ENCODE data around the gene GPR45.
"Not testable (repeated sequence)": the region's sequence is repeated elsewhere in the genome, so short reads cannot be mapped to it uniquely, and the experiment has no call there.

The GPR45 gene, protein sequence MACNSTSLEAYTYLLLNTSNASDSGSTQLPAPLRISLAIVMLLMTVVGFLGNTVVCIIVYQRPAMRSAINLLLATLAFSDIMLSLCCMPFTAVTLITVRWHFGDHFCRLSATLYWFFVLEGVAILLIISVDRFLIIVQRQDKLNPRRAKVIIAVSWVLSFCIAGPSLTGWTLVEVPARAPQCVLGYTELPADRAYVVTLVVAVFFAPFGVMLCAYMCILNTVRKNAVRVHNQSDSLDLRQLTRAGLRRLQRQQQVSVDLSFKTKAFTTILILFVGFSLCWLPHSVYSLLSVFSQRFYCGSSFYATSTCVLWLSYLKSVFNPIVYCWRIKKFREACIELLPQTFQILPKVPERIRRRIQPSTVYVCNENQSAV

DNA sequence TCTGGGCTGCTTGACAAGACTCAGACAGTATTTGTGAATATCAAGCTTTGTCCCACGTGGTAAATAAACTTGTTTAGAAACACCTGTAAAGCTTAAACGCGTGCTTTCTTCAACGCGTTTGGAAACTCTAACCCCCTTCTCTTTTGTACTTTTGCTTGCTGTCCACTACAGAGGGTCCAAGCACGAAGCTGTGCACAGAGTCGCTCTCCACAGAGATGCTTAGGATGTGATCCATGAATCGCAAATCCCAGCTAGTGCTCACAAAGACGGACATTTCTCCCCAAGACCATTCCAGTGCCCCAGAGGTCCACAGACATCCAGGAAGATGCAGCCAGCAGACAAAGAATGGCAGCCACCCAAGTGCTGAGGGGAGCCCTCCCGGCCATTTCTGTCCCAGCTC lies at the start of gene GPR45:
GPR45 (plus strand) TSS at position 301 of the 400 bp plus-strand sequence. CDS start 116 bp downstream, outside the sequence.
- no peak for DNase-seq (ENCODE audit: low read depth)

DNA sequence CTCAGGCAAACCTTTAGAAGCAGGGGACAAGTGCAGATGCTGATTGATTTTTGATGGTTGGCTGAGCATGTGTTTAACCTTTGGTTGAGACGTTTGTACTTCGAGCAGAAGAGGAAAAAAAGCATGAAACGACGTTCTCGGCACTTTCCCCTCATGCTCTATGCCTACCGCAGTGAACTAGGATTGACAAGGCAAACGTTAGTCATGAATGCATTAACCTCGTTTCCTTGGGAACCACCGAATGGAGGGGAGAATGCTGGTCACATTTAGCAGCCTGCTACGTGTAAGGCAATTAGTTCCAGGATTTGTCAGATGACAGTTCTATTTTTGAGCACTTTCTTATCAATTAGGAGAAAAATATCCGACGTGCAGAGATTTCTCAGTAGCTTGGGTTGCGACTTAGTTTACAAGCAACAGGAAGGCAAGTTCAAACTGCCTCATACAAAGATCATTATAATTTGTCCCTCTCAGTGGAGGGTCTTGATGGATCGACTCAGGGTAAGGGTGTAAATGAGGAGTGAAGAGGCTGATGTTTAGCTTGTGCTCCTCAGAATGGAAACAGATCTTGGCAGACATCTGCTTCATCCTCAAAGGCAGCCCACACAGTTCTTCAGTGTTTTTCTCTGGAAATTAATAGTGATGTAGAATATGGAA lies 47.4 kb upstream of the GPR45 start:
- DNase-seq (ENCODE audit: low read depth): no peak

DNA sequence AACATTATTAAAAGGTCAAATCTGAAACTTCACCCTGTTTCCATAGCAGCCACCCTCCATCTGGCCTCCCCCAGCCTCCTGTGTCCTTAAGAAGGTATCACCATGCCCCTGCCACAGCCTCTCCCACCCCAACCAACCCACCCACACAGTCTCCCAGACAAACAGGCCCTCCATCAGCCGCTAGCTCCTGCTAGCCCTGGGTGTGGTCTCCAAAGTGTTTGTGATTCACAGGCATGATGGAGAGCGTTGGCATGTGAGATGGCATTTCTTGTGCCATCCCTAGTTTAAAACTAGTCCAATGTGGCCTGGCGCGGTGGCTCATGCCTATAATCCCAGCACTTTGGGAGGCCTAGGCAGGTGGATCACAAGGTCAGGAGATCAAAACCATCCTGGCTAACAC lies 44.9 kb upstream of the GPR45 start:
- no peak for DNase-seq (ENCODE audit: low read depth)

DNA sequence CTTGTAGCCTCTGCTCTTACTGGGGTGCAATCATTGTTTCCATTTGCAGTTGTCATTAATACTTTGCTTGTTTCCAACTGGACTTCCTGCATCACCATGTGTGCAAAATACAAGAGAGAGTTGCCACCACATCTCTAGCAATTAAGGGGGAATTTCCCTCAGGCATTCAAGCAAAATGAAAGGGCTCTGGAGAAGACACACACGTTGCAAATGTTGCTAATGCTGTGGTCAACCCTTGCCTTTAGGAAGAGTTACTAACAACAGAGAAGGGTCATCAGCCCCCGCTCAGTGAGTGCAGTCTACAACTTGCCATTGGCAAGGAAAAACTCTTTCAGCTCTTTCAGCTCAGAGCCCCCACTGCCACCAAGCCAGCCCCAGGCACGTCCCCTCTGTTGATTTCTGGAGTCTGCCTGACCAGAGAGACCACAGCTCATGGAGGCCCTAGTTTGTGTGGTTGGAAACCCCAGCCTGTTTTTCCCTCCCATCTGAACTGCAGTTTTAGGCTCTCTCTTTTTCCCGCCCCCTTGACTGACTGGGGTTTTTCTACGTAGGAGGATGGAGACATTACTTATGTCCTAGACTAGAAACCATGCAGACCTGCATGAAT lies 25.9 kb upstream of the GPR45 start:
- no peak for DNase-seq (ENCODE audit: low read depth)

DNA sequence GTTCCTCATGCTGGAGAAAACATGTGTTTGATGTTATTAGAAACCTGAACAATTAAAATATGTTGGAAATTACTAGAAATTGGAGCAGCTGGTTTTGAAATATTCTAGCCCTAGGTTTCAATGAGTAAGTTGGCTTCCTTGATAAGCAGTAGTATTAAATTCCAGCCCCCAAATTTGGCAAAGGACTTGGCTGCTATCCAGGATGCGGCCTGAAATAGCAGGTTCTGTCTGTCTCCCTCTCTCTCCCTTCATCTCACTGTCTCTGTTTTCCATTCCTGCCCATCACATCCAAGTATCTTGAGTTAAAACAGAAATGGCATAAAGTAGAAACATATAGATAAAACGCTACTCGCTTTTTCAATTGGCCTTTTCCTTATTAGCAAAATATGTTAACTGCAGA lies 20.9 kb upstream of the GPR45 start:
- DNase-seq (ENCODE audit: low read depth): no peak

DNA sequence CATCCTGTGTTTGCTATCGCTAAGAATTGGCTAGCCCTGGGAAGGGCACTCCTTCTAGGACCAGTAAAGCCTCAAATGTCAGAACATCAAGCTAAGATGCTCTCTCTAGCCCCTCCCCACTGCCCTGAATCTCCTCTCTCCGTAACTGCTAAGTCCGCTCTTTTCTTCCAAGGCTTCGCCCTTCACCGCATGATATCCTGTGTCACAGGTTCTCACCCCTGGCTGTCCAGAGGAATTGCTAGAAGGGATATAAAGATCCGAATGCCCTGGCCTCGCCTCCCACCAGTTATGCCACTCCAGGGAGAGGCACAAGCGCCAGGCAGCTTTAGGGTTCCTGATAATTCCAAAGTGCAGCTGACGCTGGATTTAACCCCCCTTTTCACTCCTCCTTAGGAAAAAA lies 17.1 kb upstream of the GPR45 start:
- no peak for DNase-seq (ENCODE audit: low read depth)

DNA sequence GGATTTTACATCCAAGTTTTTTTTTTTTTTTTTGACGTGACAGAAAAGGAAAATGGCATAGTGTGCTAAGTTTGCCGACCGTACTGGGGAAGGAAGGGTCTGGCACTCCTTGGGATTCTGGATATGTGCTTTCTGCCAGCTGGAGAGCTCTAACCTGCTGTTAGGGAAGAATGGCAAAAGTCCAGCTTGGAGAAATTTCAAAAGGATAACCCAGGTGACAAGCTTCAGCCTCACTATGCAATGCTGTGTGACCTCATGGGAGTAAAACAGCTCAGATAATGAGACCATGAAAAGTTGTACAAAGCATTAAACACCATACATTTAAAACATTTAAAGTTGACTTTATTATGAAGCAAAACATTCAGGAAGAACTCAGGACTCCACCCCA lies 10.3 kb upstream of the GPR45 start:
- no peak for DNase-seq (ENCODE audit: low read depth)

DNA sequence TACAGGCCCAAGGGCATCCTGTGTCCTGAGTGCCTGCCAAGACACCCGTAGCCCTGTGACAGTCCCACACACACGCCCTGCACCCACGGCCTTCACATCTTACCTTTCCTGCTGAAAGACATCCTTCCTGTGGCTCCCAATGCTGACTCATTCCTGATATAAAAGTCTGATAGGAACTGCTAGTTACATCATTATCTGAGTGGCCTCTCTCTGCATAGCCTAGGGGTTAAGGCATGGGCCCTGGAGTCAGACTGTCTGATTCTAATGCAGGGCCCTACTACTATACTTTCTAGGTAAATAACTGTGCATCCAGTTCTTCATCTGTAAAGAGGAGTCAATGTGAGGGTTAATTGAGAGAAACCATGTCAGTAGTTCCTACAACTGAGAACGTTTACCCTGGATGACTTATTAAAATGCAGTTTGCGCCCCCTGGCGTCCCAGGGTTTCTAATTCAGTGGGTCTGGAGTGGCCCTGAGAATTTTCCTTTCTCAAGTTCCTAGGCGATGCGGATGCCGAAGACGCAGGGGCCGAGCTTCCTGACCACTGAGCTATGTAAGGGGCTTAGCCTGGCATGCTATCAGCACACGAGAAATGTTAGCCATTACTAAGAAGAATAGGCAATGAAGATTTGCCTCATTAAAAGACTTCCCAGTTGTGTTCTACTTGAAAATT lies 6.0 kb upstream of the GPR45 start:
- peak; percentile 39 for DNase-seq (ENCODE audit: low read depth)

DNA sequence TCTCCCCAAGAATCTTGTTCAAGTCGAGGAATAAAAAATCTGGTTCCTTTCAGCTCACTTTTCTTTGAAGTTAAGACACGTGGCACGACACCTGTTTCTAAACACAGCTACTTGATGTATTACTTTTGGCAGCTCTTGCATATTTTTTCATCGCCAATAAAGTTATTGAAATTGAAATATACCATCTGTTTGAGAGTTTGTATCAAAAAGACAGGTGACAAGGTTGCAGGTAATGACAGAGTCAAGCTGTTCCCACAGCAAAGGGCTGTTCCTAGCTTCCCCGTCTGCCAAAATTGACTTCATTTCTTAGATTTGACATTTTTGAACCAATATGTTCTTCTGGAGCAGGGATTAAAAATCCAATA lies 5.5 kb upstream of the GPR45 start:
- DNase-seq (ENCODE audit: low read depth): no peak

DNA sequence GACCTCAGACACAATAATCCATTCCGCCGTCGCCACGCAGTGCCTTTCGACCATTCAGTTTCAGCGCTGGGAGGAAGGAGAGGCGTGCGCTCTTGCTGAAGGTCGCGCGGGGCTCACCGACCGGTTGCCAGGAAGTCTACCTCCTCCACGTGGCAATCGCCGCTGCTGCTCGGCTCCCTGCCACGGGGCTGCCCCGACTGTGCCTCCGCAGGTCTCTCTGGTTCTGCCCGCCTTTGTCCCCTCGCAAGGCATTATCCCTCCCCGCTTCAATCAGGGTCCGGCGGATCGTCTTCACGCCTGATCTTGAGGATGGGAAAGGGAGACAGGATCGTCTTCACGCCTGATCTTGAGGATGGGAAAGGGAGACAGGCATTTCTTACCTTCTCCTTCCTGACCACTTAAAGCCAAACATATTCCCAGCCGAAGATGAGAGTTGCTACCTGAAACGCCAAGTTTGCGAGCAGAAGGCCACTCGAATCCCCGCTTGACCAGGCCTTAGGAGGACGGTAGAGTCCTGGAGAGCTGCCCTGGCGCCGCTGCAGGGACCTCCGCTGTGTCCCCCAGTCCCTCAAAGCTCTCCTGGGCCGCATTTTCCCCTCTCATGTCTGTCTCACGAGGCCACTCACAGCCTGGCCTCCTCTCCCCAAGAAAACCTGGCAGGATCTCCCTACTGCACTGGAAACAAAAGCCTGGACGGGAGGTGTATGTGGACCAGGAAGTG lies 4.3 kb upstream of the GPR45 start:
- DNase-seq (ENCODE audit: low read depth): no peak

DNA sequence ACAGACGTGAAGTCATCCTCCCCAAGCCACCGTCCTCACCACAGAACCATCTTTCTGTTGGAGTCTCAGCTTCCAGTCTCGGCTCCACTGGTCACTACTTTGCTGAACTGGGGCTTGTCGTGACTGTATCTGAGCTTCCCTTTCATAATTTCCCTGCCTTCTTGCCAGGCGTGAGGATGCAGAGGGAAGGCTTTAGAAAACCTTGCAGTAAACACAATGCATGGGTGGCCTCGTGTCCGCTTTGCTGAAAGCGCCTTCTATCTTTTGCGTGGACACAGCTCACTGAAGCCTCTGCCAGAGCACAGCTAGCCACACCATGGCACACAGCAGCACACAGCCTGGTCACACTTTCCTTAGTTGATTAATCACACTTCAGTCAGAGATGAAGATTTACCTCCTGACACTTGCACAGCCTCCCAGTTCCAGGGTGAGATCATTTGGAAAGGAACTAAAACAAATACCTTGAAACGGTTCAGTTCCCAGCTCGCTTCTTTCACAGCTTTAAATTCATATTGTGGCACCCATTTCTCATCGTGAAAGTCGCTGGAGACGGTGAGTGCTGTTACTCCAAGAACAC lies 2.8 kb upstream of the GPR45 start:
- DNase-seq (ENCODE audit: low read depth): no peak

DNA sequence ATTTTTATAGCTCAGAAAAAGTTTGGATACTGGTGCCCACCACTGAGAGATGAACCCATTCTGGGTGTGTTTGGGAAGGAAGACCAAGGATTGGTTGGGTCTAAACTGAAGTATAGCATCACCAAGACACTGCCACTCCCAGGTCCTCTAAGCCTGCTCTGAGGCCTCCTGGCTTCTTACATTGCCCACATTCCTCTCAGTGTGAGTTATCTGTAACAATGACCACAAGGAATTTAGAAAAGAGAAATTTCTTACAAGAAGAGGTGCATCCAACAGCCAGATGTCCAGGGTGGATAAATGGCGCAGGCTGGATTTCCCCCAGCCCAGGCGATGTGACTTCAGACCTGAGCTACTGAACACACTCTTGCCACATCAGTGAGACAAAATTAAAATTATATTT lies 1.6 kb upstream of the GPR45 start:
- DNase-seq (ENCODE audit: low read depth): no peak

DNA sequence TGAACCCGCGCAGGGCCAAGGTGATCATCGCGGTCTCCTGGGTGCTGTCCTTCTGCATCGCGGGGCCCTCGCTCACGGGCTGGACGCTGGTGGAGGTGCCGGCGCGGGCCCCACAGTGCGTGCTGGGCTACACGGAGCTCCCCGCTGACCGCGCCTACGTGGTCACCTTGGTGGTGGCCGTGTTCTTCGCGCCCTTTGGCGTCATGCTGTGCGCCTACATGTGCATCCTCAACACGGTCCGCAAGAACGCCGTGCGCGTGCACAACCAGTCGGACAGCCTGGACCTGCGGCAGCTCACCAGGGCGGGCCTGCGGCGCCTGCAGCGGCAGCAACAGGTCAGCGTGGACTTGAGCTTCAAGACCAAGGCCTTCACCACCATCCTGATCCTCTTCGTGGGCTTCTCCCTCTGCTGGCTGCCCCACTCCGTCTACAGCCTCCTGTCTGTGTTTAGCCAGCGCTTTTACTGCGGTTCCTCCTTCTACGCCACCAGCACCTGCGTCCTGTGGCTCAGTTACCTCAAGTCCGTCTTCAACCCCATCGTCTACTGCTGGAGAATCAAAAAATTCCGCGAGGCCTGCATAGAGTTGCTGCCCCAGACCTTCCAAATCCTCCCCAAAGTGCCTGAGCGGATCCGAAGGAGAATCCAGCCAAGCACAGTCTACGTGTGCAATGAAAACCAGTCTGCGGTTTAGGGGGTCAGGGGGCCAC lies 897 bp downstream of the GPR45 start:
- DNase-seq (ENCODE audit: low read depth): no peak

DNA sequence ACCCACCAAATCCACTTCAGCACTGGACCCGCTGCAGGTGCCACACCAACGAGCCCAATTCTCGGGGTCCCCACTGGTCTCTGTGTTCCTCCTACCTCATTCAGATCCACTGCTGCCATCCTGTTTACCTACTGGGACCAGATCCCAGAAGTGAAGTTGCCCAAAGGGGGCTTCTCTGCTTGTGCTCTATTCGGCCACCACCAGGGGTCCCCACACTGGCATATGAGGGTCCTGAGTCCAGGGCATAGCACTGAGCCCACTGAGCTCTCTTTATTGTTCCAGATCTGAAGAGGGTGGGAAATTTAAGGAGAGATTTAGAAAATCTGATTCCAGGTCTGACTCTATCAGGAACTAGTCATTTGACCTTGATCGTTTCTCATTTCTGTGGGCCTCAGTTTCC lies 2.4 kb downstream of the GPR45 start:
- no peak for DNase-seq (ENCODE audit: low read depth)

DNA sequence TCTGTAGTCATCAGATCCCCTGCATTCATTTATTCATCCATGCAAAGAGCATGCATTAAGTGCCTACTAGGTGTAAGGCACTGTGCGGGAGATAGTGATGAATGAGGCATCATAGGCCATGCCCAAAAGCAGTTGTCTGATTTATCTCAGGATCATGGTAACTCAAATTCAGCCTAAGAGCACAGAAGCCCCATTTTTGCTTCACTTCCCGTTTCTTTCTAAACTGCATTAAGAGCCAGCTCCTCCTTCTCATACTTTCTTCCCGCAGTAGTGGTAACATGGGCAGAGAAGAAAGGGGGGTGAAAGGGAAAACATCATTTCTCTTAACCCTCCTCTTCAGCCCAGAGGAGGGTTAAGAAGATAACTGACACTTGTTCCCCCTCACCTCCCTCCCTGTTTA lies 2.9 kb downstream of the GPR45 start:
- no peak for DNase-seq (ENCODE audit: low read depth)

DNA sequence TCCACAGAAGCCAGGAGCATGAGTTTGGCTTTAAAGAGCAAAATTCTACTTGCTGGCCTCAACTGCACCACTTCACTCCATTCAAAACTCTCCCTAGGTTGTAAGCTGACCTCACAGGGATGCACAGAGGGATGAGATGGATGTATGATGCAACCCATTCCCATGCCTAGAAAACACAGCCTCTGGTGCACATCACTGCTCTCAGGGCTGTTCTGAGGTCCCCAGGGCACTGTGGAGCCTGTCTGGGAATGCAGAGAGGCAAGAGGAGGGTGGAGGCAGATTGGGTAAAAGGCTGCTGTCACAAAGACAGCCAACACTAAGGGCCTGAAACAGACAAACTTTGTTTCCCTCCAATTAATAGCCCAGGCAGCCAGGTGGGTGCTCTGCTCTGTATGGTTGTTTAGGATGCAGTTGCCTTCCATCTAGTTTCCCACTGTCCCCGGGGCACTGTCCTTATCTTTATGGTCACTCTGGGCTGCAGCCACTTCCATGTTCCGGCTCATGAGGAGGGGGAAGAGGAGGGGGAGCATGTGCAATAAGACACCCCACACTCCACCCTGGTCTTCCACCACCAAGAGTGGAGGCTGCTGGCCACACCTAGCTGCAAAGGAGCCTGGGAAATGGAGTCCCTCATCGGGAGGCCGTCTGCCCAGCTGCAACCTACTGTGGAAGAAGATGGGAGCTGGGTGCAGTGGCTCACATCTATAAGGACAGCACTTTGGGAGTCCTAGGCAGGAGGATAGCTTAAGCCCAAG lies 7.0 kb downstream of the GPR45 start:
- DNase-seq (ENCODE audit: low read depth): no peak

DNA sequence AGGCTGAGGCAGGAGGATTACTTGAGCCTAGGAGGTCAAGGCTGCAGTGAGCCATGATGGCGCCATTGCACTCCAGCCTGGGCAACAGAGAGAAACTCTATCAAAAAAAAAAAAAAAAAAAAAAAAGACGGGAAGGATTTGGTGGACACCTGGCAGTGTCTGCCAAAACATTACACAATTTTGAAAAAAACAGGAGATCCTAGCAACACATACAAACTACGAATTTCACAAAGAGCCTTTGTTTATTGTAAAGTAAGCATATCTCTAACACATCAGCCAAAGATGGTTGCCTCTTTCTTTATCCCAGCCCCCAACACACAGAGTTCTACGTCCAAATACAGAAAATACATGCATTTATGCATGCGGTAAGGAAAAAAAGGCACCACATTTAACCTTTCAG lies 7.6 kb downstream of the GPR45 start:
- no peak for DNase-seq (ENCODE audit: low read depth)

DNA sequence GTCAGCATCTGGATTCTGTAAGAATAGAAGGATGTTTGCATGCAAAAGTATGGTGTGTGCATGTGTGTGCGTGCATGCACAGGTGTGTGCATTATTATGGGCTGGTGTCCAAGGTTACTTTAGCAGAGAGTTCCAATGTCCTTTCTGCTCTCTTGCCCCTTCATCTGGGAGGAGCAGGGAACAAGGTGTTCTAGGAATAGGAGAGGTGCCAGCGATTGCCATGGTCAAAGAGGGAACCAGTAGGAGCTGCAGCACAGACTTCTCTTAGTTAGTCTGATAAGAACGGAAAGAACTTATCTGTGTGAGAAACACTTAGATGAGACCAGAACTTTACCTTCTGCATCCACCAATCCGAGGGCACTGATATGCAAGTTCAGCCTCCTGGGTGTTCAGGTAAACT lies 8.3 kb downstream of the GPR45 start:
- no peak for DNase-seq (ENCODE audit: low read depth)

DNA sequence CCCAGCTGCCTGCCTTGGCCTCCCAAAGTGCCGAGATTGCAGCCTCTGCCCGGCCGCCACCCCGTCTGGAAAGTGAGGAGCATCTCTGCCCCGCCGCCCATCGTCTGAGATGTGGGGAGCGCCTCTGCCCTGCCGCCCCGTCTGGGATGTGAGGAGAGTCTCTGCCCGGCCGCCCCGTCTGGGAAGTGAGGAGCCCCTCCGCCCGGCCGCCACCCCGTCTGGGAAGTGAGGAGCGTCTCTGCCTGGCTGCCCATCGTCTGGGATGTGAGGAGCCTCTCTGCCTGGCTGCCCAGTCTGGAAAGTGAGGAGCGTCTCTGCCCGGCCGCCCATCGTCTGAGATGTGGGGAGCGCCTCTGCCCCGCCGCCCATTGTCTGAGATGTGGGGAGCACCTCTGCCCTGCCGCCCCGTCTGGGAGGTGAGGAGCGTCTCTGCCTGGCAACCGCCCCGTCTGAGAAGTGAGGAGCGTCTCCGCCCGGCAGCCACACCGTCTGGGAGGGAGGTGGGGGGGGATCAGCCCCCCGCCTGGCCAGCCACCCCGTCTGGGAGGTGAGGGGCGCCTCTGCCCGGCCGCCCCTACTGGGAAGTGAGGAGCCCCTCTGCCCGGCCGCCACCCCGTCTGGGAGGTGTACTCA lies 9.6 kb downstream of the GPR45 start:
- DNase-seq (ENCODE audit: low read depth): not testable (repeated sequence)

DNA sequence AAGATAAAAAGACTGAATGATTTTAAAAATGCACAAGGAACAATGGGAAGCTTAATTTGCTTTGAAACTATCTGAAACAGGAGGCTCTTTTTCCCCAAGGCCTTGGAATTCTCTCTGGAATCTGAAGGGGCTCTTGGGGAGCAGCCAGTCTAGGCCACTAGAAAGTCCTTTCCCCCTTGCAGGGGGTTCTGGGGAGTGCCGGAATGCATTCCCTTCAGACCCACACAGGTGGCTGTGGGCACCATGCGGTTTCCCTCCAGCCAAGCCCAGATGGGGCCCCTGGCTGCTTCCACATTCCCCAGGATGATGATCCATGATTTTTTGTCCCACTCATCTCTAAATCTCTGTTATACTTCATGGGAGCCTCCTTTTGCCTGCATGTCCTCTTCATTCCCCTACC lies 10.7 kb downstream of the GPR45 start:
- DNase-seq (ENCODE audit: low read depth): no peak
